H9 (cell line): Measurements from ENCODE around the gene SCN1B. TPM values are rescaled to one million over a fixed set of nuclear protein-coding genes. Genes with fewer than 3 reads are reported as not detected.

ENCODE experiments used
- DNase-seq: peaks from one replicate; pipeline ENCODE4 v3.0.0-alpha.2; 2017
- H2AFZ ChIP-seq: one replicate; pipeline ENCODE4 v1.6.1; 2013; ENCODE audit warnings: mild to moderate bottlenecking, low read length, control low read depth, moderate library complexity
- H2AK5ac ChIP-seq: 2 replicates; pipeline ENCODE4 v1.6.1; 2013; ENCODE audit warnings: low read length, control low read depth, mixed read lengths; ENCODE audit not compliant: insufficient read length
- H2BK120ac ChIP-seq: one replicate; pipeline ENCODE4 v1.6.1; 2013; ENCODE audit warnings: low read depth, mild to moderate bottlenecking, low read length, control low read depth, inconsistent platforms; ENCODE audit not compliant: poor library complexity, severe bottlenecking
- H2BK12ac ChIP-seq: 2 replicates; pipeline ENCODE4 v1.6.1; 2013; ENCODE audit warnings: low read length, control low read depth, mixed read lengths, low read depth; ENCODE audit not compliant: insufficient read length
- H2BK15ac ChIP-seq: 2 replicates; pipeline ENCODE4 v1.6.1; 2013; ENCODE audit warnings: low read depth, low read length, control low read depth
- H2BK20ac ChIP-seq: one replicate; pipeline ENCODE4 v1.6.1; 2013; ENCODE audit warnings: low read depth, mild to moderate bottlenecking, low read length, control low read depth, inconsistent platforms; ENCODE audit not compliant: poor library complexity, severe bottlenecking
- H2BK5ac ChIP-seq: 2 replicates; pipeline ENCODE4 v1.6.1; 2013; ENCODE audit warnings: low read length, control low read depth, mixed read lengths; ENCODE audit not compliant: insufficient read length
- H3K14ac ChIP-seq: 2 replicates; pipeline ENCODE4 v1.6.1; 2013; ENCODE audit warnings: low read length, control low read depth; ENCODE audit not compliant: insufficient read depth
- H3K18ac ChIP-seq: 2 replicates; pipeline ENCODE4 v1.6.1; 2013; ENCODE audit warnings: low read depth, mild to moderate bottlenecking, mixed read lengths, low read length, control low read depth; ENCODE audit not compliant: insufficient read length
- H3K23ac ChIP-seq: 2 replicates; pipeline ENCODE4 v1.6.1; 2013; ENCODE audit warnings: low read length, control low read depth, mixed read lengths, low read depth; ENCODE audit not compliant: insufficient read length
- H3K23me2 ChIP-seq: 2 replicates; pipeline ENCODE4 v1.6.1; 2013; ENCODE audit warnings: low read depth, mild to moderate bottlenecking, mixed read lengths, low read length, control low read depth; ENCODE audit not compliant: insufficient read length, poor library complexity, severe bottlenecking
- H3K27ac ChIP-seq: 2 replicates; pipeline ENCODE4 v1.5.1; 2013; ENCODE audit warnings: low read length, control low read depth, mixed read lengths, low read depth; ENCODE audit not compliant: insufficient read length
- H3K27me3 ChIP-seq: 2 replicates; pipeline ENCODE4 v1.6.1; 2013; ENCODE audit warnings: low read length, control low read depth, inconsistent platforms; ENCODE audit not compliant: insufficient read depth
- H3K4ac ChIP-seq: 2 replicates; pipeline ENCODE4 v1.6.1; 2013; ENCODE audit warnings: low read depth, mild to moderate bottlenecking, control low read depth, inconsistent platforms, low read length, moderate library complexity
- H3K4me1 ChIP-seq: 2 replicates; pipeline ENCODE4 v1.6.1; 2013; ENCODE audit warnings: low read length, control low read depth, inconsistent platforms; ENCODE audit not compliant: insufficient read depth
- H3K4me2 ChIP-seq: 2 replicates; pipeline ENCODE4 v1.6.1; 2013; ENCODE audit warnings: low read length, control low read depth, mixed read lengths; ENCODE audit not compliant: insufficient read length, insufficient read depth
- H3K56ac ChIP-seq: 2 replicates; pipeline ENCODE4 v1.6.1; 2013; ENCODE audit warnings: low read depth, mild to moderate bottlenecking, mixed read lengths, low read length, control low read depth; ENCODE audit not compliant: insufficient read length
- H3K79me1 ChIP-seq: 2 replicates; pipeline ENCODE4 v1.6.1; 2013; ENCODE audit warnings: low read depth, mild to moderate bottlenecking, moderate library complexity, low read length, control low read depth, inconsistent platforms; ENCODE audit not compliant: insufficient read depth, poor library complexity, severe bottlenecking
- H3K79me2 ChIP-seq: 2 replicates; pipeline ENCODE4 v1.6.1; 2013; ENCODE audit warnings: low read length, control low read depth, inconsistent platforms; ENCODE audit not compliant: insufficient read depth
- H3K9ac ChIP-seq: 2 replicates; pipeline ENCODE4 v1.6.1; 2013; ENCODE audit warnings: low read length, control low read depth, mixed read lengths; ENCODE audit not compliant: insufficient read length; ENCODE audit errors: extremely low read depth
- H3K9me3 ChIP-seq: one replicate; pipeline ENCODE4 v1.6.1; 2013; ENCODE audit warnings: low read depth, low read length, inconsistent platforms; ENCODE audit not compliant: control insufficient read depth
- H3T11ph ChIP-seq: one replicate; pipeline ENCODE4 v1.6.1; 2013; ENCODE audit warnings: mild to moderate bottlenecking, low read length, control low read depth, inconsistent platforms
- H4K20me1 ChIP-seq: one replicate; pipeline ENCODE4 v1.6.1; 2013; ENCODE audit not compliant: control insufficient read depth, insufficient read length, insufficient read depth
- H4K5ac ChIP-seq: 2 replicates; pipeline ENCODE4 v1.6.1; 2013; ENCODE audit warnings: low read depth, mild to moderate bottlenecking, mixed read lengths, low read length, control low read depth; ENCODE audit not compliant: insufficient read length
- H4K8ac ChIP-seq: replicated peaks from 2 replicates; pipeline ENCODE4 v1.6.1; 2013; ENCODE audit warnings: low read length, control low read depth, mixed read lengths, low read depth; ENCODE audit not compliant: insufficient read length
- H4K91ac ChIP-seq: 2 replicates; pipeline ENCODE4 v1.6.1; 2013; ENCODE audit warnings: low read depth, mild to moderate bottlenecking, moderate library complexity, mixed read lengths, low read length, control low read depth; ENCODE audit not compliant: insufficient read length
- H3K27ac Mint-ChIP-seq, 3 experiments: 2 replicates in 2 of 3; 3 replicates in 1 of 3; pipeline ENCODE4 v1.8.0; 2020 to 2021; ENCODE audit warnings: mixed read lengths in 3 of 3, mild to moderate bottlenecking in 1 of 3, moderate library complexity in 1 of 3
- H3K27me3 Mint-ChIP-seq: 2 replicates; pipeline ENCODE4 v1.8.0; 2021; ENCODE audit warnings: low read depth, mild to moderate bottlenecking, moderate library complexity, mixed read lengths
- H3K36me3 Mint-ChIP-seq, 3 experiments: 2 replicates in 2 of 3; 3 replicates in 1 of 3; pipeline ENCODE4 v1.8.0; 2020 to 2021; ENCODE audit warnings: low read depth in 3 of 3, mixed read lengths in 3 of 3; ENCODE audit not compliant: insufficient read depth in 1 of 3
- H3K4me1 Mint-ChIP-seq, 2 experiments: 2 replicates each; pipeline ENCODE4 v1.8.0; 2020; ENCODE audit warnings: mixed read lengths in 2 of 2
- H3K4me3 Mint-ChIP-seq, 2 experiments: 2 replicates in 1 of 2; 3 replicates in 1 of 2; pipeline ENCODE4 v1.8.0; 2020 to 2021; ENCODE audit warnings: mild to moderate bottlenecking in 2 of 2, mixed read lengths in 2 of 2, moderate library complexity in 1 of 2
- H3K9me3 Mint-ChIP-seq, 2 experiments: 2 replicates in 1 of 2; 3 replicates in 1 of 2; pipeline ENCODE4 v1.8.0; 2020; ENCODE audit warnings: mild to moderate bottlenecking in 2 of 2, mixed read lengths in 2 of 2, moderate library complexity in 1 of 2
- WGBS: extraction: QIAGEN DNeasy Blood & Tissue Kit; methylation state at CpG from one replicate; pipeline ENCODE4 v1.1.7; 2013; ENCODE audit warnings: missing lambda C conversion rate, low lambda C conversion rate, mixed read lengths; ENCODE audit not compliant: insufficient read length; ENCODE audit errors: extremely low coverage; 5-methylcytosine and 5-hydroxymethylcytosine counted together
- total RNA-seq: library from RNA; stranded (reverse); gene quantifications from 2 replicates; pipeline ENCODE4 v1.2.1, GENCODE V29; 2021
- TF ChIP-seq, protein P1 (sequence below): fragments of 200-600 bp; sonication (generic); conservative IDR thresholded peaks from 3 replicates; pipeline ENCODE4 v1.8.0; 2021; ENCODE audit warnings: antibody characterized with exemption, mild to moderate bottlenecking

The SCN1B gene
- total RNA-seq, 1 experiment from 2014 or later = 3.8 TPM

DNA sequence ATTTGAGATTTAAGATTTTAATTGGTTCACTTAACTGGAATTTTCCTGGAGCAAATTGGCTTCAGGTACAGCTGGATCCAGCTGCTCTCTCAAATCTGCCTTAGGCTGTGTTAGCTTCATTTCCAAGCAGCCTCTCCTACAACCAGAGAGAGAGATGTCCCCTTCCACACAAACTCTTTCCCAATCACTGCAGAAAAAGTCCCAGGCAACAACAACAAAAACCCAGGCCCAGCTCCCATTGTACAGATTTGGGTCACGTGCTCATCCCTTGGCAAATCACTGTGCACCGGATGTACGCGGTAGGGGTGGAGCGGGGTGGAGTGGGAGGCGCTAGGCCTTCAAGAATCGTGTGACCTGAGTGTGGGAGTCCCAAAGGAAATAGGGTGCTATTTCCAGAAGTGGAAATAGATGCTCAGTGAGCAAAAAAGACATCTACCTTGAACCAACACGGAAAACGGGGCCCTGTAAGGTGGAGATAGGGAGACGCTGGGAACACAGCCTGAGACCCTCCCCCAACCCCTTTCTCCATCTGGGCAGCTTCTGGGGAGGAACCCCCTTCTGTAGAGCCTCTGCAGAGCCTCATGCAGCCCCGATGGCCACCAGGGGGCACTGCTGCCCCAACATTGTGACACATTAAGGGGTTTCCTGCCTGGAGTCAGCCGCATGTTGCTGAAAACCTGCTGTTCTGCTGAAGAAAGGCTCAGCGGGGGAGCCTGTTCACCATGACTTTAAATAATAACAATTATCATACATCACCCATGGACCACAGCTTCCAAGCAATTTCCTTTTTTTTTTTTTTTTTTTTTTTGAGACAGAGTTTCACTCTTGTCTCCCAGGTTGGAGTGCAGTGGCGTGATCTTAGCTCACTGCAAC is 36.7 kb downstream of the SCN1B start:
- peaks cover 26 to 29% of the 10 kb centered on the region in 2 experiments for H3K4me1 Mint-ChIP-seq
- Histone ChIP-seq H2BK5ac (no peak overlapping the region), H3K4me2 (peak overlapping the region; percentile 18), H2BK12ac (no peak overlapping the region), H3K79me2 (no peaks in the 10 kb centered on the region), H3K27me3 (no peaks in the 10 kb centered on the region), H2BK20ac (no peak overlapping the region), H4K8ac (no peak overlapping the region), H3K23me2 (no peaks in the 10 kb centered on the region), H3K14ac (no peak overlapping the region), H4K91ac (no peak overlapping the region), H3K9me3 (no peaks in the 10 kb centered on the region), H3K79me1 (no peaks in the 10 kb centered on the region), H3K4me1 (peaks cover 5% of the 10 kb centered on the region; the same call in 1 of the 2 replicates), H3K4ac (no peak overlapping the region), H2BK15ac (no peak overlapping the region), H2AFZ (no peak overlapping the region), H3K9ac (no peak overlapping the region), H3K23ac (no peak overlapping the region), H2BK120ac (no peak overlapping the region), H3K27ac (peak overlapping the region; percentile 60), H2AK5ac (no peak overlapping the region), H3K18ac (peak overlapping the region; percentile 68), H3K56ac (no peak overlapping the region), H4K5ac (peak overlapping the region; percentile 40), H3T11ph (no peak overlapping the region), H4K20me1 (no peaks in the 10 kb centered on the region)
- peaks cover 22% of the 10 kb centered on the region for H3K27me3 Mint-ChIP-seq
- H3K36me3 Mint-ChIP-seq = peaks cover 0 to 4% (median 0%) of the 10 kb centered on the region in 3 experiments; a peak in 3 of 7 replicates
- WGBS = no CpG with 5 or more reads among the region's 14 CpGs
- peak; percentile 96 for DNase-seq
- H3K27ac Mint-ChIP-seq = peak overlapping the region; percentile 86 to 96 (median 95)
- peaks cover 6 to 8% of the 10 kb centered on the region in 2 experiments; a peak in 4 of 5 replicates for H3K9me3 Mint-ChIP-seq
- peak overlapping the region; percentile 46 to 47; a peak in 4 of 5 replicates for H3K4me3 Mint-ChIP-seq
- TF ChIP-seq, protein P1, sequence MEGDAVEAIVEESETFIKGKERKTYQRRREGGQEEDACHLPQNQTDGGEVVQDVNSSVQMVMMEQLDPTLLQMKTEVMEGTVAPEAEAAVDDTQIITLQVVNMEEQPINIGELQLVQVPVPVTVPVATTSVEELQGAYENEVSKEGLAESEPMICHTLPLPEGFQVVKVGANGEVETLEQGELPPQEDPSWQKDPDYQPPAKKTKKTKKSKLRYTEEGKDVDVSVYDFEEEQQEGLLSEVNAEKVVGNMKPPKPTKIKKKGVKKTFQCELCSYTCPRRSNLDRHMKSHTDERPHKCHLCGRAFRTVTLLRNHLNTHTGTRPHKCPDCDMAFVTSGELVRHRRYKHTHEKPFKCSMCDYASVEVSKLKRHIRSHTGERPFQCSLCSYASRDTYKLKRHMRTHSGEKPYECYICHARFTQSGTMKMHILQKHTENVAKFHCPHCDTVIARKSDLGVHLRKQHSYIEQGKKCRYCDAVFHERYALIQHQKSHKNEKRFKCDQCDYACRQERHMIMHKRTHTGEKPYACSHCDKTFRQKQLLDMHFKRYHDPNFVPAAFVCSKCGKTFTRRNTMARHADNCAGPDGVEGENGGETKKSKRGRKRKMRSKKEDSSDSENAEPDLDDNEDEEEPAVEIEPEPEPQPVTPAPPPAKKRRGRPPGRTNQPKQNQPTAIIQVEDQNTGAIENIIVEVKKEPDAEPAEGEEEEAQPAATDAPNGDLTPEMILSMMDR = peak; percentile 98
